BJ (cell line): ENCODE data around the gene EHF. TPM values are rescaled to one million over a fixed set of nuclear protein-coding genes. Genes with fewer than 3 reads are reported as not detected.
A peak's percentile ranks its signal among the peaks of the same experiment; 100 is the strongest.

Experiments used
- CTCF ChIA-PET: fragments of 350-600 bp; formaldehyde crosslinking; extraction: SDS; loops from one replicate; lab custom pipeline; 2021; ENCODE audit warnings: antibody characterized with exemption, inconsistent platforms; lab: Yijun Ruan, JAX
- POLR2A ChIA-PET: fragments of 300-600 bp; sonication (Branson Sonifier 250); formaldehyde crosslinking; extraction: SDS; loops from one replicate; lab custom pipeline; 2021; ENCODE audit warnings: antibody characterized with exemption; lab: Charles Lee
- DNase-seq: peaks from one replicate; pipeline ENCODE4 v3.0.0-alpha.2; 2011; ENCODE audit warnings: low read depth
- H3K27me3 ChIP-seq: 2 replicates; pipeline ENCODE4 v1.6.0; 2011; ENCODE audit warnings: low read length; ENCODE audit not compliant: control insufficient read depth, insufficient read depth
- H3K36me3 ChIP-seq: 2 replicates; pipeline ENCODE4 v1.5.1; 2011; ENCODE audit warnings: low read length; ENCODE audit not compliant: control insufficient read depth, insufficient read depth
- H3K4me3 ChIP-seq: 2 replicates; pipeline ENCODE4 v1.5.1; 2011; ENCODE audit warnings: low read depth, mild to moderate bottlenecking, control low read depth, low read length
- CTCF ChIP-seq: IDR thresholded peaks from 2 replicates; pipeline ENCODE4 v1.5.1; 2011; ENCODE audit warnings: low read depth, mild to moderate bottlenecking, control low read depth, inconsistent platforms, low read length, moderate library complexity; ENCODE audit not compliant: insufficient read depth
- polyA plus RNA-seq: library from polyadenylated mRNA; depleted of rRNA; stranded (reverse); fragments of >200 nt; gene quantifications from 2 replicates; pipeline ENCODE4 v1.2.3, GENCODE V29; 2011

The EHF gene
- polyA plus RNA-seq, 1 experiment: not detected

GRCh38 chr11:34655335-34656008 lies 34.6 kb downstream of the EHF start:
- peak; percentile 38 for DNase-seq
- H3K36me3 ChIP-seq: no peaks in the 10 kb centered on the region
- POLR2A ChIA-PET: no interaction called here
- no peaks in the 10 kb centered on the region for H3K27me3 ChIP-seq
- no peak for TF ChIP-seq CTCF
- CTCF ChIA-PET: interaction anchor here (0.7 to 2.9 kb wide), 3 partner anchors 9 to 69 kb away, joined by 3 to 16 read pairs (median 5); no protein-coding TSS in a partner anchor
- H3K4me3 ChIP-seq: no peak overlapping the region

DNA sequence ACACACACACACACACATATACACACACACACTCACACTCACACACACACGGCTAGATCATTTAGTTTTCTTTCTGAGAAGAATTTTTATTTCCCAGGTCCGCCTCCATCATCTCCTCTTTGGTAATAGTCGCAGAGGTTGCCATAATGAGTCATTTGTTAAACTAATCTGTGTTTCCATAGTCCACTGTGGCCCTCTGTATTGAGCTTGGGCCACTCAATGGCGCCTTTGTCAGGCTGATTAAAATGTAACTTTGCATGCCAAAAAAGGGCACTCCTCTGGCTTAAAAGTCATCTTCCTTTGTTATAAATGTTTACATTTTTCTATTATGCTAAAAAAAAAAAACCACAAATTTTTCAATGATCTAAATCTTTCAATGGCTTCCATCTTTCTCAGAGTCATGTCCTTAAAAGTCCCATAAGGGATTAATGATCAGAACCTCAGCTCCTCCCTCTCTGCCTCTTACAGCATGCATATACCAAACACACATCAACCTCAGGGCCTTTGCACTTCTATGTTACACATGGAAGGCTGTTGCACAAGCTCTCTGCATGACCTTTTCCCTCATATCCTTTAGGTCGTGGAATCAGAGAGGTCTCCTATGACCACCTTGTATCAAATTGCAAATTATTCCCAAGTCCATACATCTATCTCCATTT lies 35.3 kb downstream of the EHF start:
- no peaks in the 10 kb centered on the region for H3K36me3 ChIP-seq
- no peak for TF ChIP-seq CTCF
- no peaks in the 10 kb centered on the region for H3K27me3 ChIP-seq
- ChIA-PET CTCF (no interaction called here), POLR2A (no interaction called here)
- H3K4me3 ChIP-seq: no peak overlapping the region
- DNase-seq: no peak

DNA sequence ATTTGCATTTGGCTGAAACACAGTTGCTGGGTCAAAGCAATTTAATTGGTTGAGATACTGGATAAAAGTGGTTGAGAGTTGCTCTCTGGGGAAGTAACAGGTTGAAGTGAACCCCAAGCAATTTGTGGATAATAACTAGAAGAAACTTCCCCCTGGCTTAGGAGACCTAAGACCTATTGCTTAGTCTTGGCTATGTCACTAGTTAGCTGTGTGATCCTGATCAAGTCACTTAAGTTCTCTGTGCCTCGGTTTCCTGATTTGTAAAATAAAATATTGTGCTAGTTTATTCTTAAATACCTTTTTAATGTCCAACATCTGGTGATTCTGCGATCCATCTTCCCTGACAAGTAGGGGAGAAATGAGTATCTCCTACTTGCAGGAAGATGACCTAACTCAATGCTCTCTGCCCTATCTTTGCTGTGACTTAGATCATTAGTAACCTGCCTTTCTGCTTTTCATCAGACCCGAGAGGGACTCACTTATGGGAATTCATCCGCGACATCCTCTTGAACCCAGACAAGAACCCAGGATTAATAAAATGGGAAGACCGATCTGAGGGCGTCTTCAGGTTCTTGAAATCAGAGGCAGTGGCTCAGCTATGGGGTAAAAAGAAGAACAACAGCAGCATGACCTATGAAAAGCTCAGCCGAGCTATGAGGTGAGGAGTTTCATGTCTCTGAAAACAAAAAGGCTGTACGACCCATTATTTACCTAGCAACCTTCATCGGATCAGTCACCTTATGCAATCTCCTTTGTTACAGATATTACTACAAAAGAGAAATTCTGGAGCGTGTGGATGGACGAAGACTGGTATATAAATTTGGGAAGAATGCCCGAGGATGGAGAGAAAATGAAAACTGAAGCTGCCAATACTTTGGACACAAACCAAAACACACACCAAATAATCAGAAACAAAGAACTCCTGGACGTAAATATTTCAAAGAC lies 37.5 kb downstream of the EHF start:
- ChIA-PET POLR2A (no interaction called here), CTCF (no interaction called here)
- H3K27me3 ChIP-seq: no peaks in the 10 kb centered on the region

DNA sequence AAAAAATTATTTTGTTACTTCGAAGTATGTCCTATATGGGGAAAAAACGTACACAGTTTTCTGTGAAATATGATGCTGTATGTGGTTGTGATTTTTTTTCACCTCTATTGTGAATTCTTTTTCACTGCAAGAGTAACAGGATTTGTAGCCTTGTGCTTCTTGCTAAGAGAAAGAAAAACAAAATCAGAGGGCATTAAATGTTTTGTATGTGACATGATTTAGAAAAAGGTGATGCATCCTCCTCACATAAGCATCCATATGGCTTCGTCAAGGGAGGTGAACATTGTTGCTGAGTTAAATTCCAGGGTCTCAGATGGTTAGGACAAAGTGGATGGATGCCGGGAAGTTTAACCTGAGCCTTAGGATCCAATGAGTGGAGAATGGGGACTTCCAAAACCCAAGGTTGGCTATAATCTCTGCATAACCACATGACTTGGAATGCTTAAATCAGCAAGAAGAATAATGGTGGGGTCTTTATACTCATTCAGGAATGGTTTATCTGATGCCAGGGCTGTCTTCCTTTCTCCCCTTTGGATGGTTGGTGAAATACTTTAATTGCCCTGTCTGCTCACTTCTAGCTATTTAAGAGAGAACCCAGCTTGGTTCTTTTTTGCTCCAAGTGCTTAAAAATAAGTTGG lies 38.3 kb downstream of the EHF start:
- ChIA-PET CTCF (no interaction called here), POLR2A (no interaction called here)
- Histone ChIP-seq H3K4me3 (no peak overlapping the region), H3K36me3 (no peaks in the 10 kb centered on the region), H3K27me3 (no peaks in the 10 kb centered on the region)
- DNase-seq: no peak
- TF ChIP-seq CTCF: no peak

More for the DNA sequence above, 37.5 kb downstream of the EHF start:
- TF ChIP-seq CTCF: no peak
- no peak for DNase-seq
- Histone ChIP-seq H3K36me3 (no peaks in the 10 kb centered on the region), H3K4me3 (no peak overlapping the region)
